Measurements from ENCODE around the gene TPSD1. TPM values are rescaled to one million over a fixed set of nuclear protein-coding genes. Genes with fewer than 3 reads are reported as not detected.

The TPSD1 gene
- total RNA-seq, 3 donors from 2014 or later (not counting 1 experiment from before 2014, with no cell fraction given), result 3.2 TPM; not detected in 2

DNA sequence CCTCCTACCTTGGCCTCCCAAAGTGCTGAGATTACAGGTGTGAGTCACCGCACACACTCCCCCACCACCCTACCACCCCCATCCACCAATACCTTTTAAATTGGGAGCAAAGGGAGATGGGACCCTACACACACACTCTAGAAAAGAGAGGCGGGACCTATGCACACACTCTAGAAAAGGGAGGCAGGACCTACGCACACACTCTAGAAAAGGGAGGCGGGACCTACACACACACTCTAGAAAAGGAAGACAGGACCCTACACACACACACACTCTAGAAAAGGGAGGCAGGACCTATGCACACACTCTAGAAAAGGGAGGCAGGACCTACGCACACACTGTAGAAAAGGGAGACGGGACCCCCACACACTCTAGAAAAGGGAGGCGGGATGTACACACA lies 18.9 kb downstream of the TPSD1 start:
- DNase-seq (no peak), ATAC-seq (no peak)
- H3K4me3 ChIP-seq (ENCODE audit: low read length), result no peak overlapping the region
- no peak overlapping the region for H3K4me3 Mint-ChIP-seq
- WGBS (ENCODE audit: insufficient coverage), result 86% methylated on average over 1 of the region's 7 CpGs
- no peaks in the 10 kb centered on the region for H3K9me3 ChIP-seq (ENCODE audit: control insufficient read depth, insufficient read depth, low read length)
- no peaks in the 10 kb centered on the region for H3K9me3 Mint-ChIP-seq
- peaks cover 0 to 18% of the 10 kb centered on the region in 2 donors for H3K27me3 Mint-ChIP-seq (ENCODE audit: low read depth in 2 of 2)
- TF ChIP-seq, protein P1, sequence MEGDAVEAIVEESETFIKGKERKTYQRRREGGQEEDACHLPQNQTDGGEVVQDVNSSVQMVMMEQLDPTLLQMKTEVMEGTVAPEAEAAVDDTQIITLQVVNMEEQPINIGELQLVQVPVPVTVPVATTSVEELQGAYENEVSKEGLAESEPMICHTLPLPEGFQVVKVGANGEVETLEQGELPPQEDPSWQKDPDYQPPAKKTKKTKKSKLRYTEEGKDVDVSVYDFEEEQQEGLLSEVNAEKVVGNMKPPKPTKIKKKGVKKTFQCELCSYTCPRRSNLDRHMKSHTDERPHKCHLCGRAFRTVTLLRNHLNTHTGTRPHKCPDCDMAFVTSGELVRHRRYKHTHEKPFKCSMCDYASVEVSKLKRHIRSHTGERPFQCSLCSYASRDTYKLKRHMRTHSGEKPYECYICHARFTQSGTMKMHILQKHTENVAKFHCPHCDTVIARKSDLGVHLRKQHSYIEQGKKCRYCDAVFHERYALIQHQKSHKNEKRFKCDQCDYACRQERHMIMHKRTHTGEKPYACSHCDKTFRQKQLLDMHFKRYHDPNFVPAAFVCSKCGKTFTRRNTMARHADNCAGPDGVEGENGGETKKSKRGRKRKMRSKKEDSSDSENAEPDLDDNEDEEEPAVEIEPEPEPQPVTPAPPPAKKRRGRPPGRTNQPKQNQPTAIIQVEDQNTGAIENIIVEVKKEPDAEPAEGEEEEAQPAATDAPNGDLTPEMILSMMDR (IDR thresholded peaks at IDR 0.05), result no peak
- H3K4me1 Mint-ChIP-seq, result peaks cover 0 to 10% of the 10 kb centered on the region in 2 donors
- intact Hi-C loops (cut with micrococcal nuclease), result no loop called here
- H3K36me3 Mint-ChIP-seq, result no peaks in the 10 kb centered on the region
- H3K27ac ChIP-seq (ENCODE audit: low read length), result no peak overlapping the region
- peaks cover 5% of the 10 kb centered on the region for H3K4me1 ChIP-seq (ENCODE audit: control insufficient read depth, insufficient read depth, low read length)
- no peaks in the 10 kb centered on the region for H3K27me3 ChIP-seq (ENCODE audit: control insufficient read depth, insufficient read depth, low read length)
- H3K36me3 ChIP-seq (ENCODE audit: control insufficient read depth, insufficient read depth, low read length), result no peaks in the 10 kb centered on the region
- no peak overlapping the region for H3K27ac Mint-ChIP-seq

DNA sequence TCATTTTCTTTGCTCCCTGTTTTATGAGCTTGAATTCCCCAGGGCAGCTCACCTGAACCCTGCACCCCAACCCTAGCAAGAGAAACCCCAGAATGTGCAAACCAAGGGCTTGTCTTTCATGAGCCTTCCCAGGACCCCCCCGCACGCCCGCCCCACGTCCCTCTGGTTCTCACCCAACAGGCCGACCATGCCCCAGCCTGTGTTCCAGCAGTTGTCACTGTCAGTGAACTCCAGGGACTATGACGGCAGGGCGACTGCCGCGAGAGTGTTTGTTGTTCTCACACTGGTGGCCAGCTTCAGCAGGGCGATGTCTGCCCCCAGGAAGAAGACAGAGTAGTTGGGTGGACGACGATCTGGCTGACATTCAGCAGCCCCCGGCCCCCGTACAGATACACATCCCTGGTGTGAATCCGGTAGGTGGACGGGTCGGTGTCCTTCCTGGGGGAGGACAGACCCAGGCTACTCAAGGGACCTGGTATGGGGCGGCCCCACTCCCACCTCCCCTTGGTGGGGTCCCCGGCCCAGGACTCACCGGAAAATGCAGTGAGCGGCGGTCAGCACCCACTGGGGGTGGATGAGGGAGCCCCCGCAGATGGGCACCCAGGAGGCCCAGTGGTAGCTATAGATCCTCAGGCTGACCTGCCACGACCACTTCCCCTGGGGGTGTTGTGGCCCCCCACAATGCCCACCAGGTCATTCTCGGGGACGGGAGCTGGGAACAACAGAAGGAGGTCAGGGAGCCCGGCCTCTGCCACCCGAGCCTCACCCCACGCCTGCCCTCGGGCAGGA lies 20.1 kb downstream of the TPSD1 start:
- DNase-seq, result no peak
- TF ChIP-seq, protein P1 (IDR thresholded peaks at IDR 0.05), result no peak

DNA sequence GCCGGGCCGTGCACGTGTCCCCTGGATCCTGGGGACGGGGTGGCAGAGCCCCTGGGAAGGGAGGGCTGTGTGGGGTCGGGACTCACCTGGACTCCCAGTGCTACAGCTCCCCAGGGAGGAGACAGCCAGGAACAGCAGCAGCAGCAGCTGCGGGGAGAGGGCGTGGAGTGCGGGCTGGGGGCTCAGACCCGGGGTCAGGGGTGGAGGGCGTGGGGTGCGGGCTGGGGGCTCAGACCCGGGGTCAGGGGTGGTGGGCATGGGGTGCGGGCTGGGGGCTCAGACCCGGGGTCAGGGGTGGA lies 20.7 kb downstream of the TPSD1 start:
- ATAC-seq (no peak), DNase-seq (no peak)
- Mint-ChIP-seq H3K36me3 (no peaks in the 10 kb centered on the region), H3K27me3 (ENCODE audit: low read depth in 2 of 2) (peaks cover 0 to 13% of the 10 kb centered on the region in 2 donors), H3K27ac (no peak overlapping the region), H3K9me3 (no peaks in the 10 kb centered on the region), H3K4me3 (no peak overlapping the region), H3K4me1 (peaks cover 0 to 5% of the 10 kb centered on the region in 2 donors)
- no peak overlapping the region for H3K27ac ChIP-seq (ENCODE audit: low read length)
- no peaks in the 10 kb centered on the region for H3K36me3 ChIP-seq (ENCODE audit: control insufficient read depth, insufficient read depth, low read length)
- H3K4me3 ChIP-seq (ENCODE audit: low read length), result no peak overlapping the region
- H3K4me1 ChIP-seq (ENCODE audit: control insufficient read depth, insufficient read depth, low read length), result peaks cover 5% of the 10 kb centered on the region
- intact Hi-C loops (cut with micrococcal nuclease), result no loop called here
- H3K27me3 ChIP-seq (ENCODE audit: control insufficient read depth, insufficient read depth, low read length), result no peaks in the 10 kb centered on the region
- 91% methylated on average over 14 of the region's 14 CpGs for WGBS (ENCODE audit: insufficient coverage)
- H3K9me3 ChIP-seq (ENCODE audit: control insufficient read depth, insufficient read depth, low read length), result no peaks in the 10 kb centered on the region
- TF ChIP-seq, protein P1 (IDR thresholded peaks at IDR 0.05), result no peak

More for the DNA sequence above, 20.1 kb downstream of the TPSD1 start:
- peaks cover 5% of the 10 kb centered on the region for H3K4me1 ChIP-seq (ENCODE audit: control insufficient read depth, insufficient read depth, low read length)
- Mint-ChIP-seq H3K4me3 (no peak overlapping the region), H3K36me3 (no peaks in the 10 kb centered on the region), H3K9me3 (no peaks in the 10 kb centered on the region), H3K27me3 (ENCODE audit: low read depth in 2 of 2) (peaks cover 0 to 18% of the 10 kb centered on the region in 2 donors), H3K27ac (no peak overlapping the region), H3K4me1 (peaks cover 0 to 10% of the 10 kb centered on the region in 2 donors)
- no peak overlapping the region for H3K27ac ChIP-seq (ENCODE audit: low read length)
- H3K27me3 ChIP-seq (ENCODE audit: control insufficient read depth, insufficient read depth, low read length), result no peaks in the 10 kb centered on the region
- 81% methylated on average over 30 of the region's 30 CpGs for WGBS (ENCODE audit: insufficient coverage)
- ATAC-seq, result no peak
- H3K9me3 ChIP-seq (ENCODE audit: control insufficient read depth, insufficient read depth, low read length), result no peaks in the 10 kb centered on the region
- H3K4me3 ChIP-seq (ENCODE audit: low read length), result no peak overlapping the region
- H3K36me3 ChIP-seq (ENCODE audit: control insufficient read depth, insufficient read depth, low read length), result no peaks in the 10 kb centered on the region
- intact Hi-C loops (cut with micrococcal nuclease), result no loop called here

DNA sequence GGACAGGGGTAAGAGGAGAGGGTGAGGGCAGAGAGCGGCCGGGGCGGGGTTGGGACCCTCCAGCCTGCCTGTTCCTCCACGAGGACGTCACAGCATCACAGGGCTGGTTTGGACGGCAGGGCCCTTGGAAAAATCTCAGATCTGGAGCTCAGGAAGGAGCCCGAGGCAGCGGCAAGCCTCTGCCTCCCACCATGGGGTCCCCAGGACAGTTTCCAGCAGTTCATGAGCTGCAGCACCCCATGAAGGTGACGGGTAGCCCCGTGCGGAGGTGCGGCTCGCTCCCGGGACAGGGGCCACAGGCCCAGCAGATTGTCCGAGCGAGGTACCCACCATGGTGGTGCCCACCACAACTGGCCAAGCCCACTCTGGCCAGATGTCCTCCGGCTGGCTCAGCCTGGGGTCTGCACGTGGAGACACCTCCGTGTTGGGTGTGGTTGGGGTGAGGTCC lies 21.3 kb downstream of the TPSD1 start:
- no peak overlapping the region for H3K4me3 Mint-ChIP-seq
- H3K27ac Mint-ChIP-seq, result no peak overlapping the region
- DNase-seq, result no peak
- H3K36me3 Mint-ChIP-seq, result no peaks in the 10 kb centered on the region
- H3K9me3 Mint-ChIP-seq, result no peaks in the 10 kb centered on the region
- ATAC-seq, result no peak
- H3K4me1 Mint-ChIP-seq, result peaks cover 0 to 4% of the 10 kb centered on the region in 2 donors
- WGBS (ENCODE audit: insufficient coverage), result 76% methylated on average over 19 of the region's 19 CpGs
- Histone ChIP-seq H3K36me3 (ENCODE audit: control insufficient read depth, insufficient read depth, low read length) (no peaks in the 10 kb centered on the region), H3K27ac (ENCODE audit: low read length) (no peak overlapping the region), H3K9me3 (ENCODE audit: control insufficient read depth, insufficient read depth, low read length) (no peaks in the 10 kb centered on the region), H3K4me1 (ENCODE audit: control insufficient read depth, insufficient read depth, low read length) (no peaks in the 10 kb centered on the region), H3K27me3 (ENCODE audit: control insufficient read depth, insufficient read depth, low read length) (no peaks in the 10 kb centered on the region), H3K4me3 (ENCODE audit: low read length) (no peak overlapping the region)
- intact Hi-C loops (cut with micrococcal nuclease), result no loop called here
- TF ChIP-seq, protein P1 (IDR thresholded peaks at IDR 0.05), result no peak
- peaks cover 0 to 13% of the 10 kb centered on the region in 2 donors for H3K27me3 Mint-ChIP-seq (ENCODE audit: low read depth in 2 of 2)
